K562 (cell line): ENCODE results near the gene SIMC1. TPM values are rescaled to one million over a fixed set of nuclear protein-coding genes. Genes with fewer than 3 reads are reported as not detected.

Experiments used
- CCAR2 ChIP-seq: fragments of 200-400 bp; formaldehyde crosslinking; IDR thresholded peaks from 2 replicates; pipeline ENCODE4 v1.6.1; 2017; ENCODE audit warnings: mild to moderate bottlenecking, low read depth, low read length
- ELK3 ChIP-seq: fragments of 450-650 bp; formaldehyde crosslinking; IDR thresholded peaks from 2 replicates; pipeline ENCODE4 v1.4.0; 2020; ENCODE audit warnings: mild to moderate bottlenecking
- EP400 ChIP-seq: fragments of 450-650 bp; IDR thresholded peaks from 2 replicates; pipeline ENCODE4 v1.6.1; 2017; ENCODE audit warnings: antibody characterized with exemption, mild to moderate bottlenecking, moderate library complexity
- HMBOX1 ChIP-seq: sonication (generic); IDR thresholded peaks from 2 replicates; pipeline ENCODE4 v1.6.1; 2016
- KLF1 ChIP-seq: fragments of 450-650 bp; IDR thresholded peaks from 2 replicates; pipeline ENCODE4 v1.6.1; 2016; ENCODE audit warnings: missing genetic modification characterization, missing compliant biosample characterization
- POLR2AphosphoS2 ChIP-seq: IDR thresholded peaks from 2 replicates; pipeline ENCODE4 v1.6.1; 2012; ENCODE audit warnings: low read length, improper control_type of control experiment
- PRDM10 ChIP-seq: fragments of 450-650 bp; IDR thresholded peaks from 2 replicates; pipeline ENCODE4 v1.6.1; 2018; ENCODE audit not compliant: partially characterized antibody
- TBP ChIP-seq: optimal IDR thresholded peaks from 2 replicates; pipeline ENCODE3; 2011; ENCODE audit warnings: low read depth, low read length, improper control_type of control experiment
- ZC3H4 ChIP-seq: sonication (generic); formaldehyde crosslinking; IDR thresholded peaks from 2 replicates; pipeline ENCODE4 v1.9.0; 2021; ENCODE audit warnings: missing genetic modification reagents, borderline replicate concordance
- ZNF23 ChIP-seq: fragments of 250-450 bp; sonication (Bioruptor Pico); IDR thresholded peaks from 2 replicates; pipeline ENCODE4 v1.4.0; 2020; ENCODE audit warnings: mild to moderate bottlenecking
- ZNF707 ChIP-seq: fragments of 250-450 bp; sonication (Bioruptor Pico); conservative IDR thresholded peaks from 2 replicates; pipeline ENCODE4 v1.8.0; 2022; ENCODE audit warnings: inconsistent platforms, mild to moderate bottlenecking, moderate library complexity
- polyA plus RNA-seq, 8 experiments: library from polyadenylated mRNA; depleted of rRNA in 4 of 8; stranded (reverse) in 5 of 8; unstranded in 3 of 8; fragments of >200 nt; fragmentation: Nextera tagmentation in 2 of 8; fragmentation: Illumina TruSeq in 1 of 8; extraction: Ambion mirVana in 2 of 8; extraction: Trizol in 1 of 8; gene quantifications; 2 replicates each; pipeline versions ENCODE4 v1.2.1 to v1.2.3, GENCODE V29; 2011 to 2014; ENCODE audit warnings: inconsistent platforms in 1 of 8, missing spikeins in 1 of 8
- total RNA-seq, 7 experiments: library from RNA; depleted of rRNA in 6 of 7; stranded (reverse); fragments of >200 nt in 6 of 7; fragmentation: Illumina TruSeq in 2 of 7; extraction: Trizol in 2 of 7; gene quantifications; 2 replicates each; pipeline versions ENCODE4 v1.2.1 to v1.2.3, GENCODE V29; 2011 to 2021; ENCODE audit warnings: low replicate concordance in 1 of 7
- TF ChIP-seq, protein P1 (sequence below): sonication (generic); formaldehyde crosslinking; IDR thresholded peaks from 2 replicates; pipeline ENCODE4 v1.8.0; 2022; ENCODE audit warnings: mild to moderate bottlenecking, missing genetic modification reagents
- TF ChIP-seq, protein P2 (sequence below): conservative IDR thresholded peaks from 2 replicates; pipeline ENCODE4 v1.6.1; 2011; ENCODE audit warnings: low read depth, mild to moderate bottlenecking, low read length; ENCODE audit not compliant: control insufficient read depth

The SIMC1 gene
- total and polyA plus RNA-seq, 9 of the 15 experiments (the other 6 are each of a cell fraction or from before 2014, with no cell fraction given): 7.2 to 36.3 (median 14.7) TPM

DNA sequence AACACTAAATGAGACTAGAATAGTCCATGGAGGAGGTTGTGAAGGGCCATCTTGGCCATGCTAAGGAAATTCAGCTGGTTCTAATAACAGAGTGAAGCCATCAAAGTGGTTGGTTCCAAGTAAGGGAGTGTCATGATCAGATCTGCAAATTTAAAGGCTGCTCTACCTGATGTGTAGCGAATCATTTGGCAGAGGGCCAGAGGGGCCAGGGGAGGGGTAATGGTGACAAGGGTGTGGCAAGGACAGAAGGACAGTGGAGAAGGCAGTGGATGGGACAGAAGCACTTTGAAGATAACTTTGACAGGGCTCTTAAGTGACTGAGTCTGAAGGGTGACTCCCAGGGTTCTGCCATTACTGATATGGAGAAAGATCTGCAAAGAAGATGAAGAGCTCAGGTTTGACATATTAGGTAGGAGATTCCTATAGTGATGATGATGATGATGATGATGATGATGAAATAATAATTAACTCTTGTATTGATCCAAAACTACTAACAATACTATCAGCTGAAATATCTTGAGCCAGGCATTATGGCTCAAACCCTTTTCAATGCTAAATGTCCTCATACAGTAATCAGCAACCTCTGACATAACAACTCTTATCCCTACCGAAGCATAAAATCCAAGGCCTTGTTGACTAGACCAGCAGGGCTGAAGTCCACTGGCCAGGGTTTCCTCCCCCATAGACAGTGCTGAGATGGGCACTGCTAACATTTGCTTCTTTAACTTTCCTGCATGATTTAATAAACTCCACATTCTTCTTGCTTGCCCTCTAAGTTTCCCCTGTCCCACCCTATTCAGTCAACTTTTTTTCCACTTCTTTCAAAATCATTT is 103.3 kb downstream of the SIMC1 start (continued):
- TF ChIP-seq ELK3 (CRISPR knock-in tag) (no peak), ZNF23 (no peak), ZNF707 (CRISPR knock-in tag) (no peak), ZC3H4 (no peak), TBP (no peak), CCAR2 (no peak), KLF1 (tag) (no peak), POLR2AphosphoS2 (no peak), EP400 (no peak), PRDM10 (peak; percentile 65), HMBOX1 (no peak)
- TF ChIP-seq, protein P1, sequence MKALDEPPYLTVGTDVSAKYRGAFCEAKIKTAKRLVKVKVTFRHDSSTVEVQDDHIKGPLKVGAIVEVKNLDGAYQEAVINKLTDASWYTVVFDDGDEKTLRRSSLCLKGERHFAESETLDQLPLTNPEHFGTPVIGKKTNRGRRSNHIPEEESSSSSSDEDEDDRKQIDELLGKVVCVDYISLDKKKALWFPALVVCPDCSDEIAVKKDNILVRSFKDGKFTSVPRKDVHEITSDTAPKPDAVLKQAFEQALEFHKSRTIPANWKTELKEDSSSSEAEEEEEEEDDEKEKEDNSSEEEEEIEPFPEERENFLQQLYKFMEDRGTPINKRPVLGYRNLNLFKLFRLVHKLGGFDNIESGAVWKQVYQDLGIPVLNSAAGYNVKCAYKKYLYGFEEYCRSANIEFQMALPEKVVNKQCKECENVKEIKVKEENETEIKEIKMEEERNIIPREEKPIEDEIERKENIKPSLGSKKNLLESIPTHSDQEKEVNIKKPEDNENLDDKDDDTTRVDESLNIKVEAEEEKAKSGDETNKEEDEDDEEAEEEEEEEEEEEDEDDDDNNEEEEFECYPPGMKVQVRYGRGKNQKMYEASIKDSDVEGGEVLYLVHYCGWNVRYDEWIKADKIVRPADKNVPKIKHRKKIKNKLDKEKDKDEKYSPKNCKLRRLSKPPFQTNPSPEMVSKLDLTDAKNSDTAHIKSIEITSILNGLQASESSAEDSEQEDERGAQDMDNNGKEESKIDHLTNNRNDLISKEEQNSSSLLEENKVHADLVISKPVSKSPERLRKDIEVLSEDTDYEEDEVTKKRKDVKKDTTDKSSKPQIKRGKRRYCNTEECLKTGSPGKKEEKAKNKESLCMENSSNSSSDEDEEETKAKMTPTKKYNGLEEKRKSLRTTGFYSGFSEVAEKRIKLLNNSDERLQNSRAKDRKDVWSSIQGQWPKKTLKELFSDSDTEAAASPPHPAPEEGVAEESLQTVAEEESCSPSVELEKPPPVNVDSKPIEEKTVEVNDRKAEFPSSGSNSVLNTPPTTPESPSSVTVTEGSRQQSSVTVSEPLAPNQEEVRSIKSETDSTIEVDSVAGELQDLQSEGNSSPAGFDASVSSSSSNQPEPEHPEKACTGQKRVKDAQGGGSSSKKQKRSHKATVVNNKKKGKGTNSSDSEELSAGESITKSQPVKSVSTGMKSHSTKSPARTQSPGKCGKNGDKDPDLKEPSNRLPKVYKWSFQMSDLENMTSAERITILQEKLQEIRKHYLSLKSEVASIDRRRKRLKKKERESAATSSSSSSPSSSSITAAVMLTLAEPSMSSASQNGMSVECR (CRISPR knock-in tag): no peak
- TF ChIP-seq, protein P2, sequence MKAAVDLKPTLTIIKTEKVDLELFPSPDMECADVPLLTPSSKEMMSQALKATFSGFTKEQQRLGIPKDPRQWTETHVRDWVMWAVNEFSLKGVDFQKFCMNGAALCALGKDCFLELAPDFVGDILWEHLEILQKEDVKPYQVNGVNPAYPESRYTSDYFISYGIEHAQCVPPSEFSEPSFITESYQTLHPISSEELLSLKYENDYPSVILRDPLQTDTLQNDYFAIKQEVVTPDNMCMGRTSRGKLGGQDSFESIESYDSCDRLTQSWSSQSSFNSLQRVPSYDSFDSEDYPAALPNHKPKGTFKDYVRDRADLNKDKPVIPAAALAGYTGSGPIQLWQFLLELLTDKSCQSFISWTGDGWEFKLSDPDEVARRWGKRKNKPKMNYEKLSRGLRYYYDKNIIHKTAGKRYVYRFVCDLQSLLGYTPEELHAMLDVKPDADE: no peak
